ENCODE data around the gene TMEM141.

TMEM141 gene

DNA sequence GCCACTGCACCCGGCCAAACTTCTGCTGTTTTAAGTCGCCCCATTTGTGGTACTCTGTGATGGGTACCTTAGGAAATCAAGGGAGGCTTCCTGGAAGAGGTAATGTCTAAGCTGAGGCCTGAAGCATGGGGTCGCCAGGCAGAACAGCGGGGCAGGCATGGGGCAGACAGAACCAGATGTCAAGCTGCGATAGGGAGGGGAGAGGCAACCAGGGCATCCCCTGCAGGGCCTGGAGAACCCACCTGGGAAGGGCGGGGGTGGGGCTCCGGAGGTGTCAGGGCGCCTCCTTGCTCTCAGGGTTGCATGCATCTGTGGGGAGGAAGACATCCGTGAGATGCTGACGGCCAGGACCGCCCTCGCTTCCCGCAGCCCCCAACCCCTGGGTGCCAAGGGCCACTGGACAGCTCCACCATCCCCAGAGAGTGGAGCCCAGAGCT lies 29.6 kb upstream of the TMEM141 start:
- DNase-seq (ENCODE audit: extremely low read depth, insufficient read length), result no peak
- H3K27me3 ChIP-seq (replicated peaks; ENCODE audit: control insufficient read depth, insufficient read depth, low read length), result no peaks in the 10 kb centered on the region
- TF ChIP-seq, protein P1, sequence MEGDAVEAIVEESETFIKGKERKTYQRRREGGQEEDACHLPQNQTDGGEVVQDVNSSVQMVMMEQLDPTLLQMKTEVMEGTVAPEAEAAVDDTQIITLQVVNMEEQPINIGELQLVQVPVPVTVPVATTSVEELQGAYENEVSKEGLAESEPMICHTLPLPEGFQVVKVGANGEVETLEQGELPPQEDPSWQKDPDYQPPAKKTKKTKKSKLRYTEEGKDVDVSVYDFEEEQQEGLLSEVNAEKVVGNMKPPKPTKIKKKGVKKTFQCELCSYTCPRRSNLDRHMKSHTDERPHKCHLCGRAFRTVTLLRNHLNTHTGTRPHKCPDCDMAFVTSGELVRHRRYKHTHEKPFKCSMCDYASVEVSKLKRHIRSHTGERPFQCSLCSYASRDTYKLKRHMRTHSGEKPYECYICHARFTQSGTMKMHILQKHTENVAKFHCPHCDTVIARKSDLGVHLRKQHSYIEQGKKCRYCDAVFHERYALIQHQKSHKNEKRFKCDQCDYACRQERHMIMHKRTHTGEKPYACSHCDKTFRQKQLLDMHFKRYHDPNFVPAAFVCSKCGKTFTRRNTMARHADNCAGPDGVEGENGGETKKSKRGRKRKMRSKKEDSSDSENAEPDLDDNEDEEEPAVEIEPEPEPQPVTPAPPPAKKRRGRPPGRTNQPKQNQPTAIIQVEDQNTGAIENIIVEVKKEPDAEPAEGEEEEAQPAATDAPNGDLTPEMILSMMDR (IDR thresholded peaks at IDR 0.05; ENCODE audit: insufficient read depth, low read length, poor library complexity, severe bottlenecking), result no peak
- no peak overlapping the region for H3K4me3 ChIP-seq (replicated peaks; ENCODE audit: low read depth, low read length)
- no peaks in the 10 kb centered on the region for H3K36me3 ChIP-seq (ENCODE audit: control insufficient read depth, insufficient read depth, low read length)

DNA sequence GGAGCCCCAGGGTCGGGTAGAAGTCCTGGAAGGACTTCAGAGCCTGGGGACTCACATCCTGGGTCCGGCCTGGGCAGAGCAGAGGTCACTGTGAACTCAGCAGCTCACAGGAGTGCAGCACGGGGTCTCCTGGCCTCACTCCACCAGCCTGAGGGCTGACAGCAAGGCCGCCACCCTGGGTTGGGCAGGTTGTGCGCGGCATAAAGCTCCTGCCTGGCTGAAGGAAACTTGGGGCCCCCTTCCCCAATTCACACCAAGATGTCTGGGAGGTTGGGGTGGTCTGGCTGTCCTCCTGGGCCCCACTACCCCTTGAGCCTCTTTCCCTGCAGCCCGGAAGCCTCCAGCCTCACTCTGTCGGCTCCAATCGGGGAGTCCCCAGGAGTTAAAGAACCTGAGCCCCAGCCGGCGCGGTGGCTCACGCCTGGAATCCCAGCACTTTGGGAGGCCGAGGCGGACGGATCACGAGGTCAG lies 28.9 kb upstream of the TMEM141 start:
- TF ChIP-seq, protein P1 (IDR thresholded peaks at IDR 0.05; ENCODE audit: insufficient read depth, low read length, poor library complexity, severe bottlenecking), result no peak
- no peak for DNase-seq (ENCODE audit: extremely low read depth, insufficient read length)
- H3K4me3 ChIP-seq (replicated peaks; ENCODE audit: low read depth, low read length), result no peak overlapping the region

DNA sequence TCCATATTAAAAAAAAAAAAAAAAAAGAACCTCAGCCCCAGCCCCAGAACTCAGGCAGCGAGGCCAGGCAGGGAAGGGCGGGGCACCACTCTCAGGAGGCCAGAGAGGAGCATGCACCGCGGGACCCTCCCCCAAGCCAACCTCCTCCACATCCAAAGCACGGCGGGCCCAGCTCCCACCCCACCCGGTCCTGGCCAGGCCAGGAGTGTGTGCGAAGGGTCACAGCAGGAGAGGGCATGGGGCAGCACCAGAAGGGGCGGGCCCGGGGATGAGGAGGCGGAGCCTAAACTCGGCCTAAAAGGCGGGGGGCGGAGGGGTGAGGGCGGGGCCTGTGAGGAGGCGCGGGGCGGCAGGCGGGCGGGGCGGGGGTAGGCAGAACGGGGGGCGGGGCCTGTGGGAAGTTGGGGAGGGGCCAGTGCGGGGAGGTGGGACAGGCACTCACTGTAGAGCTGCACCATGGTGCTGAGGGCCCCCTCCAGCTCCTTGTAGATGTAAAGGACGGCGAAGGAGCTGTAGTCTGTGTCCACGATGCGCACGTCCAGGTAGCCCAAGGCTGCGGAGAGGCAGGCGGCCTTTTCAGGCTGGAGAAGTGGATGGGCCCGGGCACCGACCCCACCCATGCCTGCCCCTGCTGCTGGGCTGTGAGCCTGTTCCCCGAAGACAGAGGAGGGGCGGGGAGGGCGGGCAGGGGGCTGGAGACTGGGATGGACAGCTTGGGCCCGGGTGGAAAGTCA lies 28.1 kb upstream of the TMEM141 start:
- Histone ChIP-seq H3K4me3 (replicated peaks; ENCODE audit: low read depth, low read length) (no peak overlapping the region), H3K27me3 (replicated peaks; ENCODE audit: control insufficient read depth, insufficient read depth, low read length) (no peaks in the 10 kb centered on the region; the same call in 1 of the 2 replicates), H3K36me3 (ENCODE audit: control insufficient read depth, insufficient read depth, low read length) (no peaks in the 10 kb centered on the region)
- DNase-seq (ENCODE audit: extremely low read depth, insufficient read length), result no peak
- TF ChIP-seq, protein P1 (IDR thresholded peaks at IDR 0.05; ENCODE audit: insufficient read depth, low read length, poor library complexity, severe bottlenecking), result no peak

More for the DNA sequence above, 28.9 kb upstream of the TMEM141 start:
- H3K36me3 ChIP-seq (ENCODE audit: control insufficient read depth, insufficient read depth, low read length), result no peaks in the 10 kb centered on the region
- no peaks in the 10 kb centered on the region for H3K27me3 ChIP-seq (replicated peaks; ENCODE audit: control insufficient read depth, insufficient read depth, low read length)

DNA sequence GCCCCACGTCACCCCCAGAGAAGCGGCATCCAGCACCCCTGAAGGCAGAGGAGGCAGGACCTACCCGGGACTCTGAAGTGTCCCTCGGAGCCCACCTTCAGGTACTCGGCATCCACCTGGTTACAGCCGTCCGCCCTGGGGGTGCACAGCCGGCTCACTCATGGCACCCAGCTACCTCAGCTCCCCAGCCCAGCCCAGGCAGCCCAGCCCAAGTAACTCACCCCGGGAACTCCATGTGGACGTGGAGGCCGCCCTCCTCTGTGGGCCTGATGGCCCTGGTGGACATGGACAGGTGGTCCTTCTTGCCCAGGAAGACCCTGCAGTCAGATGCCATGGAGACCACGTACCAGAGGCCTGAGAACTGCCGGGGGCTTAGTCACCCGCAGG lies 27.5 kb upstream of the TMEM141 start:
- TF ChIP-seq, protein P1 (IDR thresholded peaks at IDR 0.05; ENCODE audit: insufficient read depth, low read length, poor library complexity, severe bottlenecking), result no peak
- Histone ChIP-seq H3K27me3 (replicated peaks; ENCODE audit: control insufficient read depth, insufficient read depth, low read length) (no peaks in the 10 kb centered on the region; the same call in 1 of the 2 replicates), H3K4me3 (replicated peaks; ENCODE audit: low read depth, low read length) (no peak overlapping the region)

DNA sequence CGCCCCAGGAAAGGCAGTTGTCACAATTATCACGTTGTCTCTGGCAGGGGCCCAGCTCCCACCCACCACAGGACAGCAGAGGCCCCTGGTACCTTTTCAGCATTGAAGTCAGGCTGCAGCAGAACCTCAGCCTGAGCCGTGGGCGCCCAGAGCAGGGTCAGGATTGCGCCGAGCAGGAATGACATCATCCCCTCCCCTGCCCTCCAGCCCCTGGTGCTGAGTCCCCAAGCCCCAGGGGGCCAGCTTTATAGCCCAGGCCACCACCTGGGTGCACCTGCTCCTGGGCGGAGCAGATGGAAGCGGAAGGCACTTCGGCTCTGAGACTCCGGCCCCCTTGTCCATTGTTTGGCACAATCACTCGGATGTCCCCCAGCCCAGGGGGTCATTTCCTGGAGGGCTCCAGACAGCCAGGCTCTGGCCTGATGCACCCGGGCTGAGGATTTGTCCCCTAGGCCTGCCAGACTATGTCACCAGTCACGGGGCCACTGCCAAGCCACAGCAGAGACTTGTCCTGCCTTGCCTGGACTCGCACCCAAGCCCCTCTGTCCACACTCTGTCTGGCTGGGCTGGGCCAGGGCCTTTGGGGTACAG lies 26.7 kb upstream of the TMEM141 start, which contains the start of gene LCN15:
Gene LCN15 (minus strand): TSS at position 218 of the 591 bp plus-strand sequence. CDS start 30 bp downstream, at position 188.
- TF ChIP-seq, protein P1 (IDR thresholded peaks at IDR 0.05; ENCODE audit: insufficient read depth, low read length, poor library complexity, severe bottlenecking), result no peak
- Histone ChIP-seq H3K36me3 (ENCODE audit: control insufficient read depth, insufficient read depth, low read length) (no peaks in the 10 kb centered on the region), H3K27me3 (replicated peaks; ENCODE audit: control insufficient read depth, insufficient read depth, low read length) (no peaks in the 10 kb centered on the region; the same call in 1 of the 2 replicates), H3K4me3 (replicated peaks; ENCODE audit: low read depth, low read length) (no peak within 1 kb of the TSS)
- DNase-seq (ENCODE audit: extremely low read depth, insufficient read length), result no peak

More for the DNA sequence above, 27.5 kb upstream of the TMEM141 start:
- DNase-seq (ENCODE audit: extremely low read depth, insufficient read length), result no peak
- H3K36me3 ChIP-seq (ENCODE audit: control insufficient read depth, insufficient read depth, low read length), result no peaks in the 10 kb centered on the region

Measured in GM06990 (cell line).